PC-9 (cell line): ENCODE measurements around the gene AIRE. TPM values are rescaled to one million over a fixed set of nuclear protein-coding genes. Genes with fewer than 3 reads are reported as not detected.

Experiments
- BruUV-seq: library from RNA; stranded (reverse); fragments of 400-500 nt; replicated peaks from 2 replicates; lab custom pipeline; 2021; lab: Mats Ljungman, UMichigan
- CTCF ChIA-PET: fragments of 300-600 bp; sonication (Branson Sonifier 250); formaldehyde crosslinking; loops from one replicate; lab custom pipeline; 2022; ENCODE audit warnings: antibody characterized with exemption; lab: Charles Lee
- POLR2A ChIA-PET: fragments of 300-600 bp; sonication (Branson Sonifier 250); formaldehyde crosslinking; loops from one replicate; lab custom pipeline; 2022; ENCODE audit warnings: antibody characterized with exemption; ENCODE audit not compliant: unreplicated experiment; lab: Charles Lee
- DNase-seq, 2 experiments: peaks; one replicate each; pipeline versions ENCODE4 v3.0.0 to v3.0.0-alpha.2; 2015 to 2022; ENCODE audit warnings: mixed read lengths in 1 of 2
- H2AFZ ChIP-seq: fragments of 200-600 bp; sonication (generic); 2 replicates; pipeline ENCODE4 v1.8.1; 2017; ENCODE audit warnings: antibody characterized with exemption
- H3F3A ChIP-seq: fragments of 200-600 bp; sonication (generic); 2 replicates; pipeline ENCODE4 v1.8.1; 2017; ENCODE audit warnings: antibody characterized with exemption, mild to moderate bottlenecking, low read depth; ENCODE audit not compliant: insufficient read depth
- H3K27ac ChIP-seq: fragments of 200-600 bp; sonication (generic); 2 replicates; pipeline ENCODE4 v1.6.1; 2016; ENCODE audit warnings: mixed run types
- H3K27me3 ChIP-seq: fragments of 200-600 bp; sonication (generic); 2 replicates; pipeline ENCODE4 v1.6.1; 2016; ENCODE audit warnings: low read depth, mixed run types; ENCODE audit not compliant: insufficient read depth
- H3K36me3 ChIP-seq: fragments of 200-600 bp; sonication (generic); 2 replicates; pipeline ENCODE4 v1.6.1; 2016; ENCODE audit warnings: low read depth, mixed run types
- H3K4me1 ChIP-seq: fragments of 200-600 bp; sonication (generic); replicated peaks from 2 replicates; pipeline ENCODE4 v1.6.1; 2016; ENCODE audit warnings: mixed run types; ENCODE audit not compliant: insufficient read depth
- H3K4me2 ChIP-seq: fragments of 200-600 bp; sonication (generic); 2 replicates; pipeline ENCODE4 v1.6.1; 2017; ENCODE audit warnings: mixed run types
- H3K4me3 ChIP-seq: fragments of 200-600 bp; sonication (generic); 2 replicates; pipeline ENCODE4 v1.6.1; 2016; ENCODE audit warnings: mixed run types
- H3K79me2 ChIP-seq: fragments of 200-600 bp; sonication (generic); 2 replicates; pipeline ENCODE4 v1.6.1; 2017; ENCODE audit warnings: low read depth, mixed run types
- H3K9me2 ChIP-seq: fragments of 200-600 bp; sonication (generic); 2 replicates; pipeline ENCODE4 v1.8.1; 2017; ENCODE audit warnings: mild to moderate bottlenecking; ENCODE audit not compliant: insufficient read depth
- H3K9me3 ChIP-seq: fragments of 200-600 bp; sonication (generic); 2 replicates; pipeline ENCODE4 v1.8.1; 2016; ENCODE audit warnings: low read depth; ENCODE audit not compliant: insufficient read depth
- H4K20me1 ChIP-seq: fragments of 200-600 bp; sonication (generic); 2 replicates; pipeline ENCODE4 v1.8.1; 2017; ENCODE audit not compliant: insufficient read depth
- CTCF ChIP-seq: fragments of 200-600 bp; sonication (generic); conservative IDR thresholded peaks from 2 replicates; pipeline ENCODE4 v1.6.1; 2017; ENCODE audit warnings: mixed run types, antibody characterized with exemption, mild to moderate bottlenecking, moderate library complexity
- EZH2 ChIP-seq: fragments of 200-600 bp; sonication (generic); IDR thresholded peaks from 2 replicates; pipeline ENCODE4 v1.8.0; 2017; ENCODE audit warnings: antibody characterized with exemption, low read depth
- intact Hi-C: fragments of 100-400 bp; cut with micrococcal nuclease; formaldehyde crosslinking; loops from one replicate; pipeline ENCODE4 v1.10.0; 2022; ENCODE audit not compliant: unreplicated experiment
- total RNA-seq: library from RNA; stranded (reverse); gene quantifications from 2 replicates; pipeline ENCODE4 v1.2.3, GENCODE V29; 2021

AIRE gene
- total RNA-seq, 1 experiment from 2014 or later, result not detected

GRCh38 chr21:44332965-44333364 is 47.3 kb downstream of the AIRE start:
- TF ChIP-seq CTCF (no peak), EZH2 (no peak)
- H4K20me1 ChIP-seq, result no peaks in the 10 kb centered on the region
- CTCF ChIA-PET, result no interaction called here
- no peaks in the 10 kb centered on the region for H3K27me3 ChIP-seq
- H3K4me1 ChIP-seq, result peaks cover 3% of the 10 kb centered on the region; the same call in 1 of the 2 replicates
- H3K79me2 ChIP-seq, result no peaks in the 10 kb centered on the region
- POLR2A ChIA-PET, result no interaction called here
- no TSS peak for BruUV-seq
- no peak overlapping the region for H2AFZ ChIP-seq
- no peaks in the 10 kb centered on the region for H3K9me3 ChIP-seq
- H3K27ac ChIP-seq, result no peak overlapping the region
- intact Hi-C loops, result no loop called here
- DNase-seq, result no peak
- no peaks in the 10 kb centered on the region for H3K9me2 ChIP-seq
- no peak overlapping the region for H3K4me3 ChIP-seq
- H3K36me3 ChIP-seq, result no peaks in the 10 kb centered on the region
- no peak overlapping the region for H3K4me2 ChIP-seq
- peaks cover 11% of the 10 kb centered on the region; the same call in 1 of the 2 replicates for H3F3A ChIP-seq

DNA sequence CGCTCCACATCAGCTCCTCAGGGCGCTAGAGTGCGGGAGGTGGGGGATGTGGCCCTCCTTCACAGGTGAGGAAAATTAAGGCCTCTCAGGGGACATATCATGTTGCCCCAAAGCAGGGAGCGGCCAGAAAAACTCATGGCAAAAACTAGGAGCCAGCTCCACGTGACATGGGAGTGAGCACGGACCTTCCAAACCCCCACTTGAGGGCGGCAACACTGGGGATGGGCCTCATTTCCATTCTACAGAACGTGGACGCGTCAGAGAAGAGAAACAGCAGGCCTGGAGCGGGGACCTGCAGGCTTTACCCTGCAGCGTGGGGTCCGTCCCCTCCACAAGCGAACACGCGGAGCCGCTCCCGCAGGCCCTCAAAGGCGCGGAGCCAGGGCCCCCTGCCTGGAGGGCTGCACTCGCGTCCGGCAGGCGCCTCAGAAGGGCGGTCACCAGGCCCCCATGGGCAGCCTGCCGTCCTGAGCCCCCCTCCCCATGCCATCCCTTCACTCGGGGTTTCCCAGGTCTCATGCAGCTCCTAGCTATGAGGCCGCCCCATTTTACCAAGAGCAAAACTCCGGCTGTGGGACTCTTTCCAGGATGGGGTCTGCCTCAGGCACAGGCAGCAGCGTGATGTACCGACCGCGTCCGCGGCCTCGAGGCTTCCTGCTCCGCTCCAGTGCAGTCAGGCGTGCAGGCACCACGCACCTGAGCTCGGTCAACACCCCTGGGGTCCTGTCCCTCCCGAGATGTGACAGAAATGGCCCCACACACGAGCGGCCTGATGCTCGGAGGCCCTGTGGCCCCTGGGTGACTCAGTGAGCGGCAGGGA is 48.0 kb downstream of the AIRE start:
- no peak overlapping the region for H3K27ac ChIP-seq
- no peak overlapping the region for H2AFZ ChIP-seq
- H3K79me2 ChIP-seq, result no peaks in the 10 kb centered on the region
- no peak overlapping the region for H3K4me3 ChIP-seq
- H3K9me2 ChIP-seq, result no peaks in the 10 kb centered on the region
- ChIA-PET POLR2A (no interaction called here), CTCF (no interaction called here)
- no peaks in the 10 kb centered on the region for H3K9me3 ChIP-seq
- H3K4me2 ChIP-seq, result no peak overlapping the region
- peaks cover 16% of the 10 kb centered on the region; the same call in 1 of the 2 replicates for H3F3A ChIP-seq
- H3K36me3 ChIP-seq, result no peaks in the 10 kb centered on the region
- DNase-seq, result no peak
- intact Hi-C loops, result no loop called here
- H3K27me3 ChIP-seq, result no peaks in the 10 kb centered on the region
- no peaks in the 10 kb centered on the region for H4K20me1 ChIP-seq
- H3K4me1 ChIP-seq, result peaks cover 4% of the 10 kb centered on the region; the same call in 1 of the 2 replicates
- no peak for TF ChIP-seq CTCF
- no peak for TF ChIP-seq EZH2
- no TSS peak for BruUV-seq

GRCh38 chr21:44334329-44335030 is 48.8 kb downstream of the AIRE start:
- DNase-seq, result no peak
- H3F3A ChIP-seq, result peaks cover 17% of the 10 kb centered on the region
- no peaks in the 10 kb centered on the region for H3K27me3 ChIP-seq
- no peaks in the 10 kb centered on the region for H3K9me2 ChIP-seq
- H3K4me1 ChIP-seq, result peaks cover 4% of the 10 kb centered on the region; the same call in 1 of the 2 replicates
- H4K20me1 ChIP-seq, result no peaks in the 10 kb centered on the region
- CTCF ChIA-PET, result no interaction called here
- no peak overlapping the region for H3K4me3 ChIP-seq
- H3K27ac ChIP-seq, result no peak overlapping the region
- no peak overlapping the region for H2AFZ ChIP-seq
- TF ChIP-seq CTCF (no peak), EZH2 (no peak)
- no peak overlapping the region for H3K4me2 ChIP-seq
- intact Hi-C loops, result no loop called here
- BruUV-seq, result no TSS peak
- H3K9me3 ChIP-seq, result no peaks in the 10 kb centered on the region
- POLR2A ChIA-PET, result interaction anchor here (0.6 kb wide), 1 partner anchor 45 kb away, joined by 3 read pairs; no protein-coding TSS in a partner anchor
- H3K79me2 ChIP-seq, result no peaks in the 10 kb centered on the region
- no peaks in the 10 kb centered on the region for H3K36me3 ChIP-seq
